HG03342 (cell line): ENCODE measurements around the gene TICRR.
"Not testable (repeated sequence)": the region's sequence is repeated elsewhere in the genome, so short reads cannot be mapped to it uniquely, and the experiment has no call there.

Experiments used
- ATAC-seq: cut with Tn5 transposase; IDR thresholded peaks from one replicate; pipeline ENCODE4 v1.9.1; 2021; ENCODE audit warnings: mild to moderate bottlenecking, moderate library complexity; ENCODE audit not compliant: unreplicated experiment

TICRR gene, protein sequence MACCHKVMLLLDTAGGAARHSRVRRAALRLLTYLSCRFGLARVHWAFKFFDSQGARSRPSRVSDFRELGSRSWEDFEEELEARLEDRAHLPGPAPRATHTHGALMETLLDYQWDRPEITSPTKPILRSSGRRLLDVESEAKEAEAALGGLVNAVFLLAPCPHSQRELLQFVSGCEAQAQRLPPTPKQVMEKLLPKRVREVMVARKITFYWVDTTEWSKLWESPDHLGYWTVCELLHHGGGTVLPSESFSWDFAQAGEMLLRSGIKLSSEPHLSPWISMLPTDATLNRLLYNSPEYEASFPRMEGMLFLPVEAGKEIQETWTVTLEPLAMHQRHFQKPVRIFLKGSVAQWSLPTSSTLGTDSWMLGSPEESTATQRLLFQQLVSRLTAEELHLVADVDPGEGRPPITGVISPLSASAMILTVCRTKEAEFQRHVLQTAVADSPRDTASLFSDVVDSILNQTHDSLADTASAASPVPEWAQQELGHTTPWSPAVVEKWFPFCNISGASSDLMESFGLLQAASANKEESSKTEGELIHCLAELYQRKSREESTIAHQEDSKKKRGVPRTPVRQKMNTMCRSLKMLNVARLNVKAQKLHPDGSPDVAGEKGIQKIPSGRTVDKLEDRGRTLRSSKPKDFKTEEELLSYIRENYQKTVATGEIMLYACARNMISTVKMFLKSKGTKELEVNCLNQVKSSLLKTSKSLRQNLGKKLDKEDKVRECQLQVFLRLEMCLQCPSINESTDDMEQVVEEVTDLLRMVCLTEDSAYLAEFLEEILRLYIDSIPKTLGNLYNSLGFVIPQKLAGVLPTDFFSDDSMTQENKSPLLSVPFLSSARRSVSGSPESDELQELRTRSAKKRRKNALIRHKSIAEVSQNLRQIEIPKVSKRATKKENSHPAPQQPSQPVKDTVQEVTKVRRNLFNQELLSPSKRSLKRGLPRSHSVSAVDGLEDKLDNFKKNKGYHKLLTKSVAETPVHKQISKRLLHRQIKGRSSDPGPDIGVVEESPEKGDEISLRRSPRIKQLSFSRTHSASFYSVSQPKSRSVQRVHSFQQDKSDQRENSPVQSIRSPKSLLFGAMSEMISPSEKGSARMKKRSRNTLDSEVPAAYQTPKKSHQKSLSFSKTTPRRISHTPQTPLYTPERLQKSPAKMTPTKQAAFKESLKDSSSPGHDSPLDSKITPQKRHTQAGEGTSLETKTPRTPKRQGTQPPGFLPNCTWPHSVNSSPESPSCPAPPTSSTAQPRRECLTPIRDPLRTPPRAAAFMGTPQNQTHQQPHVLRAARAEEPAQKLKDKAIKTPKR (N-terminal part only)

DNA sequence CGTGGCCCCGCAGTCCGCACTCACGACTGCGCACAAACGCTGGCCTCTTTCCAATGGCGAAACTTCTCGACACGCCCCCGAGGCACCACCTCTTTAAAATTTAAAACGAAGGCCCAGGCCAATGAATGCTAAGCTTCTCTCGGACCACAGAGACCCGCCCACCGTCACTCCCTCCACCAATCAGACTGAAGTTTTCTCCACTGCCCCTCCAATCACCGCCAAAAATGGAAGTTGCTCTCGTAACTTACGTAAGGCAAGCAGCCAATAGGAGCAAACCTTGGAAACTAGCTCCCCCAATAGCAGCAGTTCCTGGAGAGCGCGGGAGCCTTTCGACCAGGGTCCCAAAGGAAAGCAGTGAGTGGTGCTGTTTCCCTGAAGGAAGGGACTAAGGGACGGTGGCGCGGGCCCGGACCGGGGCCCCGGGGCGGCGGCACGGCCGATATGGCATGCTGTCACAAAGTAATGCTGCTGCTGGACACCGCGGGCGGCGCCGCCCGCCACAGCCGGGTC lies at the start of gene TICRR:
TSS of gene TICRR (plus strand) at position 324 of the 510 bp plus-strand sequence. CDS start at position 442, 118 bp downstream.
- peak; percentile 95 for ATAC-seq

DNA sequence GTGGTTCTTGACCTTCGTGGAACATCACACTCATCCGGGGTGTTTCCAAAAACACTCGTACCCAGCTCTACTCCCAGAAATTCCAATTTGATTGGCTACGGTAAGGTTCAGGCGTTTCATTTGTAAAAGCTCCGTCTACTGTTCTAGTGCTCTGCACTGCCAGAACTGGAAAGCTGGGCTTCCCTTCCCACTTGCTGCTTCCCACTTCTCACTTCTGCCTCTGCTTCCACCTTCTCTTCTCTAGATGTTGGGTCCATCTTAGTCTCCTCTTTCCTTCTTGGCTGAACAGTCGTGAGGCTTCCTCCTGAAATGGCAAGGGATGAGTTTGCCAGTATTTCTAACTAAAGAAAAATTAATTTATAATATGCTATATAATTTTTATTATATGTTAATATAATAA lies 49.1 kb upstream of the TICRR start:
- no peak for ATAC-seq

DNA sequence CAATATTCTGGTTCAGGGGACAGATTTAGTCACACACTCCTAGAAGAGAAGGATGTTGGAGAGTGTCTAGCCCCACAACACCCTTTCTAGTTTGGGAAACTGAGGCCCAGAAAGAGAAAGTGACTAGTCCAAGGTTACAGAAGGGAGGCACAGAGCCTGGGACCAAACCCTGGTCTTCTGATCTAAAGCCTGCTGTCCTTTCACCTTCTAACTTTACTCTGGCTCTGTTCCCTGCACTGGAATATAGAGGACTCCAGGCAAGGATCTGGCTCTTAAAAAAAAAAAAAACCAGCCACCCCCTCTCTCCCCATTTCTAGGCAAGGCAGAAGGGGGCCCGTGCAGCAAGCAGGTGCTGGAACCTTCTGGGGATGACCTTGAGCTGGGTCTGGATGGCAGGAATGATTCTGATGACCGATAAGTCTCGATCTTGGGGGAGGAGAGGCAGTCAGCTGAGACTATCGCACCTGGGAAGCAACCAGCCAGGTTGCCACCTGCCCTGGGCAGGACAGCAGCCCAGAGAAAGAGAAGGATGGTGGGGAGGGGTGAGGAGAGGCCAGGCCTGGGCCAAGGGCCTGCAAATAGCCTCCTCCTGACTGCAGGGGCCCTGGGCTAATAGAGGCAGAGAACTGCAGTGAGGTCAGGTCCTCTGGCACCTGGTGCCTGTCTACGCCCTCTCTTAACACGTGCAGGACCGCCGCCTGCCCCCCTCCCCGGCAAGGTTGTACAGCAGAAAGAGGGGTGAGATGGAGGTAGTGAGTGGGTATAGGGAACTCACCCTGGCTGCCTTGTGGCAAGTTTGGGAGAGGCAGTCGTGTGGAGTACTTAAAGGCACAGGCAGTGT lies 48.4 kb upstream of the TICRR start:
- ATAC-seq, result no peak

DNA sequence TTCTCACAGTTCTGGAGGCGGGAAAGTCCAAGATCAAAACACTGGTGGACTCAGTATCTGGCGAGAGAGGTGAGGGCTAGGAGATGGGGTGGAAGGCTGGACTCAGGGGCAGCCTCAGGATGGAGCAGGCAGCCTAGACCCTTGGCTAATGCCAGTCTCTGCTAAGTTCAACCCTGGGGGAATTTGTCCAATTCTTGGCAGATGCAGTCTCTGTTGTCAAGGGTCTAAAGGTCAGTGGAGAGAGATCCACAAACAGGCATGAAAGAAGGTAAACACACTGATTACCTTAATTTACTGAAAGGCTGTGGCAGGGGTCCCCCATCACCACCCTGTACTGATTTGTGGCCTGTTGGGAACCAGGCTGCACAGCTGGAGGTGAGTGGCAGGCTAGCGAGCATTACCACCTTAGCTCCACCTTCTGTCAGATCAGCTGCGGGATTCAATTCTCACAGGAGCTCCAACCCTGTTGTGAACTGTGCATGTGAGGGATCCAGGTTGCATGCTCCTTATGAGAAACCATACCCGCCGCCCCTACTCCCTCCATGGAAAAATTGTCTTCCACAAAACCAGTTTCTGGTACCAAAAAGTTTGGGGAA lies 46.4 kb upstream of the TICRR start:
- ATAC-seq, result no peak

DNA sequence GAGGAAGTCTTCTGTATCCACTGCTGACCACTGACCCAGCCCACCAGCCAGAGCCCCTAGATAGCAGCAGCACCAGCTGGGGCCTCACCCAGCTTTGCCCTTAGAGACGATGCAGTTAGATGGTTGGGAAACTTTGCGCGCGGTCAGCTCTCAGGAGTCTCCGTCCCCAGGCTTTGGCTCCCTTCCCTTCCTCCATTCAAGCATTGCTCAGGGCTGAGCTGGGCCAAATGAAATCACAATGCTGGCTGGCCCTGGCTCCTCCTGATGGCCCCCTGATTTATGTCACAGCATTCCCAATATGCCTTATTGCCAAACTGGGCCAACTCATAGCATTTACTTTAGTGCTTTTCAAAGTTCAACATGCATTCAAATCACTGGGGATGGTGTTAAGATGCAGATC lies 44.3 kb upstream of the TICRR start:
- no peak for ATAC-seq

DNA sequence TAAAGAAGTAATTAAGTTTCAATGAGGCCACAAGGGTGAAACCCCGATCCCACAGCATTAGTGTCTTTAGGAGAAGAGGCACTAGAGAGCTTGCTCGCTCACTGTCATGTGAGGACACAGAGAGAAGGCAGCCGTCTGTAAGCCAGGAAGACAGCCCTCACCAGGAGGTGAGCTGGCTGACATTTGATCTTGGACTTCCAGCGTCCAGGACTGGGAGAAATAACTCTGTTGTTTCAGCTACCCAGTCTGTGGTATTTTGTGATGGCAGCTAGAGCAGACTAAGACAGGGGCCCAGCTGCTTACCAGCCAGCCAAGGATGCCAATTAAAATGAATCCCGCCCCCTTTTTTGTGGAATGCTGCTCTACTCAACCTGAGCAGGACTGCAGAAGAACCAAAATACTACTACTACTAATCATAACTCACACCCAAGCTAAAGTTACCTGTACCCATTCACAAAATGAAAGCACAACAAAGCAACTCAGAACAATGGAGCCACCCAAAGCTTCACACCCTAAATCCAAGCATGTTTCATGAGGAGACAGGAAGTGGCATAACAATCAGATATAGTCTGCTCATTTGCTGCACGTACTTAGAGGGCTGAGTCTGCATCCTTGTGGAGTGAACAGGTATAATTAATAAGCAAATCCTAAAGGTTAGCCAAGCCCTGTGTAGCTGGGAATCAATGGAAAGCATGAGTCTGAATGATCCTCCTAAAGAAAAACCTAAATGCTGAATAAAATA lies 43.3 kb upstream of the TICRR start:
- no peak for ATAC-seq

DNA sequence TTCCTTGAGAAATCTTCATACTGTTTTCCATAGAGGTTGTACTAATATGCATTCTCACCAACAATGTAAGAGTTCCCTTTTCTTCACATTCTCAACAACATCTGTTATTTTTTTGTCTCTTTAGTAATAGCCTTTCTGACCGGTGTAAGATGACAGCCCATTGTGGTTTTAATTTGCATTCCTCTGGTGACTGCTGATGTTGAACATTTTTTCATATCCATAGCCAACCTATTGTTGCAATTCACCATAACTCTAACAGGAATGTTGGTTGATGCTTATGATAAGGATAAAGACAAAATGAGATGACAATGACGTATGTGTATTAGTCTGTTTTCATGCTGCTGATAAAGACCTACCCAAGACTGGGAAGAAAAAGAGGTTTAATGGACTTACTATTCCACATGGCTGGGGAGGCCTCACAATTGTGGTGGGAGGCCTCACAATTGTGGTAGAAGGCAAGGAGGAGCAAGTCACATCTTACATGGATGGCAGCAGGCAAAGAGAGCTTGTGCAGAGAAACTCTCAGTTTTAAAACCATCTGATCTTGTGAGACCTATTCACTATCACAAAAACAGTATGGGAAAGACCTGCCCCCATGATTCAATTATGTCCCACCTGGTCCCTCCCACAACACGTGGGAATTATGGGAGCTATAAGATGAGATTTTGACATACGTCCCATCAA lies 41.3 kb upstream of the TICRR start:
- ATAC-seq, result no peak

DNA sequence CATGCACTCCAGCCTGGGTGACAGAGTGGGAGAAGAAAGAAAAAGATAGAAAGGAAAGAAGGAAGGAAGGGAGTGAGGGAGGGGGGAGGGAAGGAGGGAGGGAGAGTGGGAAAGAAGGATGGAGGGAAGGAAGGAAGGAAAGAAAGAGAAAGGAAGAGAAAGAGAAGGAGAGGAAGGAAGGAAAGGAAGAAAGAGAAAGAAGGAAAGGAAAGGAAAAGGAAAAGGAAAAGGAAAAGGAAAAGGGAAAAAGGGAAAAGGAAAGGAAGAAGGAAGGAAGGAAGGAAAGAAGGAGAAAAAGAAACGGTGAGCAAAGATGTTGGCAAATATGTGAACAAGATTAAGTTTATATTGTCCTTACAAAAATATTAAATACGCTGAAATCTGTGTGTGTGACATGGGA lies 36.2 kb upstream of the TICRR start:
- no peak for ATAC-seq

DNA sequence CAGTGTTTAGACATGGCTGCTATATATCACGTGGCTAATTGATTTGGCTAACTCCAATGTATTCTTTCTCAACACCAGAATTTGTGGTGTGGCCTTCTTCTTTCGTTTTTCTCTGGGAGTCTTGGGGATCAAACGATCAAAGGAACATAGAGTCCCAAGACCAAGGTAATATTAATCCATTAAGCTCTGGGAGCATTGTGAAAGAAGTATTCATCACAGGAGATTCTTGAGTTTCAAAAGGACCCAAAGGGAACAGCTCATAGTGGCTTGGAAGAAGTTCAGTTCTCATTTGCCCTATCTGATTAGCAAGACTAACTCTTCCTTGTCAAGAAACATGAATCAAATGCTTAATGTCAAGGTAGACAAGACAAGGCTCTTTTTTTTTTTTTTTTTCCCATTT lies 32.9 kb upstream of the TICRR start:
- no peak for ATAC-seq

DNA sequence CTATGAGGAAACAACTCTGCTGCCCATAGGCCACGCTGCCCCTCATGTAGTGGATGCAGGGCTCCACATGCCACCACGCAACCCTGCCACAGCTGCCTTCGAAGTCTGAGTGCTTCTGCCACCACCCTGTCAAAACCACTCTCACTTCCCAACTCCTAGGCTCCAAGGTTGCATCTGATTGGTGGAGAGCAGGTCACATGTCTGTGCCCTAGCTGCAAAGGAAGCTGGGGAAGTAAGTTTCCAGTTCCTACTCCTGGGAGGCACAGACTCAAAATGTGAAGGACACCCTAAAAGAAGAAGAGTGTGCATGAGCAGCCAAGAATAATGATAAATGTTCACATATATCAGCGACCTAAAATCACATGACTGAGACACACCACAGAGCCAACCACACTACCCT lies 31.9 kb upstream of the TICRR start:
- ATAC-seq, result no peak

DNA sequence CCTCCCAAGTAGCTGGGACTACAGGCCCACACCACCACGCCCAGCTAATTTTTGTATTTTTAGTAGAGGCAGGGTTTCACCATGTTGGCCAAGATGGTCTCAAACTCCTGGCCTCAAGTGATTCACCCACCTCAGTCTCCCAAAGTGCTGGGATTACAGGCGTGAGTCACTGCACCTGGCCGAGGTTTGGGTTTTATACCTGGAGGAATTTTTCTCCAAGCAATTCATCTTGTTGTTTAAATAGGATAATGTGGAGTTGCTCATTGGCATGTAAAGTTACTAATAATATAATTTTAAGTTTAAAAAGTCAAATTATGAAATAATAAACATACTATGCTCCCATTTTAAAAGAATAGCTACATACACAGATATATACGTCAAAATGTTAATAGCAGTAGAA lies 26.1 kb upstream of the TICRR start:
- ATAC-seq, result not testable (repeated sequence)

DNA sequence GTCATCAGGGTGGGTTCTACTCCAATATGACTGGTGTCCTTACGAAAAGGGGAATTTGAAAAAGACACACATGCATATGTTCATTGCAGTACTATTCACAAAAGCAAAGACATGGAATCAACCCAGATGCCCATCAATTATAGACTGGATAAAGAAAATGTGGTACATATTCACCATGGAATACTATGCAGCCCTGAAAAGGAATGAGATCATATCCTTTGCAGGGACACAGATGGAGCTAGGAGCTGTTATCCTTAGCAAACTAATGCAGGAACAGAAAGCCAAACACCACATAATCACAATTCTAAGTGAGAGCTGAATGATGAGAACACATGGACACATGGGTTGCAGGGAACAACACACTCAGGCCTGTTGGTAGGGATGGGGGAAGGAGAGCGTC lies 24.8 kb upstream of the TICRR start:
- no peak for ATAC-seq

DNA sequence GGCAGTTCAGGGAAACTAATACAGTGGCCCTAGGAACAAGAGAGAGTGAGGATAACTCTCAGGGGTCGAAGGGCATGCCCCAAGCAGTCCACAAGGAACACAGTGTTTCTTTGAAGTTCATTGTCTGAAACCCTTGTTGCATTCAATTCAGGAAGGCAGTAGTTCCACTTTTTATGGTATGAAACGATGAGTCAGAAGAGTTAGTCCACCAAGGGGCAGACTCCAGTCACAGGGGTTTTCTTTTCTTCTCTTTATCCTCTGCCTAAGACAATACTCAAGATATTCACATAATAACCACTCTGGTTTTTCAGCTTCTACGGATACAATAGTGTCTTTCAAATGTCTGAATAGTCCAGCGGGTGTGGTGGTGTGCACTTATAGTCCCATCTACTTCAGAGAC lies 23.7 kb upstream of the TICRR start:
- ATAC-seq, result peak; percentile 82

DNA sequence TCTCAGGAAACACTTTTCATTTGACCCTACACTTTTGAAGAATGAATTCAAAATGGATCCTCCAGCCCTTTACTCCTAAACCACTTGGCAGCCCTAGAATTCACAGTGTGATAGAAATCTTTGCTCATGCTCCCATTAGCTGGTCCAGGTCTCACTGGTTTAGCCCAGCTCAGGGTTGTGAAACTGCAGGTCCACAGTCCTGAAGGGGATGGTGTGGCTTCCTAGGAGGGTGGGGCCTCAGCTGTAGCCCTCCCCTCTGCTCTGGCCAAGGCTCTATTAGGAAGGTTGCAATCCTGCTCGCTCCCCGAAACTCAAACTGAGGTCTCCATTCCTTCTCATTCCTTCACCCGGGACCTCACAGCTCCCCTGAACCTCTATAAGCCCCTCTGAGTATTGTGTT lies 21.6 kb upstream of the TICRR start:
- ATAC-seq, result no peak

DNA sequence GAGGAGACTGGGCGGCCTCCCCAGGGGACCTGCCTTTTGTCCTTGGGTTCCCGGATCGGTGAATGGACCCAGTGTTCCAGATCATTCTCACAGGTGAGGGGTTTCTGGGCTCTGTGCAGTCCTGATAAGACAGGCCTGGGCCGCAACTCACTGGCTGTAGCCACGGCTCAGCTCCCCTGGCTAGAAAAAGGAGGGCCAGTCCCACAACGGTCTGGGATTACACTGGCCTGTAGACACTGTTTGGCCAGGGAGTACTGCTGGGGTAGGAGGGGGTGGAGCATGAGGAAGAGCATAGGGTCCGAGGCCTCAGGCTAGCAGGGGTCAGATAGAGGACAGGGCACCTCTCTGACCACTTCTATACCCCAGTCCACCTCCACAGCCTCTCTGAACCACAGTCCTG lies 21.0 kb upstream of the TICRR start:
- no peak for ATAC-seq

DNA sequence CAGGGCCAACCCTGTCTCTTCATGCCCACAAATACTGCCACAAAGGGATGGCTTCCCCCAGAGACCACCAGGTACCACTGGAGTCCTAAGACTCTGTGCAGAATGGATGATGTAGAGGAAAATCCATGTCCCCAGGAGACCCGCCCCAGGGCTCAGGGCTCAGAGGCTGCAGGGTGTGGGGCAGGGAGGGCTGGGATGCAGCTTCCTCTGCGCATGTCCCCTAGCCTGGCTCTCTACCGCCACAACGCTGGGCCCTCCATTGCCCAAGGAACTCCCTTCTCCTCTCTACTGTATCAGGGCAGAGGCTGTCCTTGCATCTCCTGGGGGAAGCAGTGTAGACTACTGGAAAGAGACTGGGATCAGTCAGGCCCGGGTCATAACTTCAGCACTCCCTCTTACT lies 19.5 kb upstream of the TICRR start:
- no peak for ATAC-seq

DNA sequence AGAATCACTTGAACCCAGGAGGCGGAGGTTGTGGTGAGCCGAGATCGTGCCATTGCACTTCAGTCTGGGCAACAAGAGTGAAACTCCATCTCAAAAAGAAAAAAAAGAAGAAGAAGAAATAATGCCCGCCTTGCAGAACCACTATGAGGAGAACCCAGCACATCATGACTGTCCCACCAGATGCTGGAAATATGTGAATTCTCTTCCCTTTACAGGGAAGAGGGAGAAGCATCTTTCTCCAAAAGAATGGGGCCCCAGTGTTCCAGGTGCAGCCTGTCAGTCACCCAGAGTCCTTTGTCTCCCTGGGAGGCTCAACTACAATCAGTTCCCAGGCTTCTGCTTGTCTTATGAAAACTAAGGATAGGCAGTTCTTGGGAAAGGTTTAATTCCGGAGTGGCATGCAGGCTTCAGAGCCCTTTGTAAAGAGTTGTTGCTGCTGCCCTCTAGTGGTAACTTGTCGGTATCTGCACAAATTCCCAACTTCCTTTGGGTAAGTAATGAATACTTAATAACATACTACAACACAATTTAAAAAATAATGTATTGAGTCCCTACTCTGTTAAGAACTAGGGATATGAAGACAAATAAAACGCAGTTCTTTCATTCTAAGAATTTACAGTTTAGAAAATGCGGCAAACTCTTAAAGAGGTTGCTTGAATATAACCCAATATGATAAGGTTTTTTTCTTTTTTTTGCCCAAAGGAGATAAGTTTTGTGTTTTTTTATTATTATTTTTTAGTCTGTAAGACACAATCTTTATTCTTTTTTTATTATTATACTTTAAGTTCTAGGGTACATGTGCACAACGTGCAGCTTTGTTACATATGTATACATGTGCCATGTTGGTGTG lies 18.6 kb upstream of the TICRR start:
- ATAC-seq, result no peak
